Measurements from ENCODE around the gene RUFY3. TPM values are rescaled to one million over a fixed set of nuclear protein-coding genes. Genes with fewer than 3 reads are reported as not detected.
"Not testable (repeated sequence)": the region's sequence is repeated elsewhere in the genome, so short reads cannot be mapped to it uniquely, and the experiment has no call there.

Gene RUFY3
- total RNA-seq, 1 donor = 82.5 TPM

GRCh38 chr4:70687392-70687791 lies 34.4 kb upstream of the RUFY3 start:
- DNase-seq (ENCODE audit: insufficient read length, low spot score, missing footprints) = no peak
- Histone ChIP-seq H3K27me3 (ENCODE audit: insufficient read depth, low read length) (no peaks in the 10 kb centered on the region), H3K4me2 (ENCODE audit: insufficient read depth, low read length) (peak overlapping the region; percentile 94), H3K4me3 (ENCODE audit: insufficient read depth, low read length) (peak overlapping the region; percentile 93), H4K20me1 (ENCODE audit: insufficient read depth, low read length) (peaks cover 12% of the 10 kb centered on the region), H3K9me3 (ENCODE audit: low read depth, low read length) (no peaks in the 10 kb centered on the region), H2AFZ (ENCODE audit: low read length) (peak overlapping the region; percentile 98), H3K4me1 (ENCODE audit: insufficient read depth, low read length) (peaks cover 28% of the 10 kb centered on the region), H3K79me2 (ENCODE audit: insufficient read depth, low read length) (peaks cover 37% of the 10 kb centered on the region), H3K36me3 (ENCODE audit: insufficient read depth, low read length) (peaks cover 6% of the 10 kb centered on the region), H3K27ac (ENCODE audit: low read depth, low read length) (peak overlapping the region; percentile 97)
- no peak for TF ChIP-seq CTCF (IDR thresholded peaks at IDR 0.05; ENCODE audit: extremely low read depth, low read depth, low read length)

- Histone ChIP-seq H3K27ac (ENCODE audit: low read depth, low read length) (peak within 1 kb of the TSS; percentile 97), H3K4me3 (ENCODE audit: insufficient read depth, low read length) (peak within 1 kb of the TSS; percentile 93), H2AFZ (ENCODE audit: low read length) (peak within 1 kb of the TSS; percentile 98), H3K79me2 (ENCODE audit: insufficient read depth, low read length) (peaks cover 39% of the 10 kb centered on the region), H4K20me1 (ENCODE audit: insufficient read depth, low read length) (peaks cover 12% of the 10 kb centered on the region), H3K36me3 (ENCODE audit: insufficient read depth, low read length) (peaks cover 6% of the 10 kb centered on the region), H3K9me3 (ENCODE audit: low read depth, low read length) (no peaks in the 10 kb centered on the region), H3K4me2 (ENCODE audit: insufficient read depth, low read length) (peak within 1 kb of the TSS; percentile 94), H3K27me3 (ENCODE audit: insufficient read depth, low read length) (no peaks in the 10 kb centered on the region), H3K4me1 (ENCODE audit: insufficient read depth, low read length) (peaks cover 28% of the 10 kb centered on the region)
- peak; percentile 100 for TF ChIP-seq CTCF (IDR thresholded peaks at IDR 0.05; ENCODE audit: extremely low read depth, low read depth, low read length)
- peak; percentile 91 for DNase-seq (ENCODE audit: insufficient read length, low spot score, missing footprints)
Observed at GRCh38 chr4:70687821-70688794, 33.7 kb upstream of the RUFY3 start, which contains the start of gene UTP3. Gene UTP3, plus strand, starts transcription at chr4:70688532. Its CDS starts 146 bp downstream, at chr4:70688678.

GRCh38 chr4:70688795-70689231 lies 33.0 kb upstream of the RUFY3 start:
- peak overlapping the region; percentile 93 for H3K4me3 ChIP-seq (ENCODE audit: insufficient read depth, low read length)
- peaks cover 12% of the 10 kb centered on the region for H4K20me1 ChIP-seq (ENCODE audit: insufficient read depth, low read length)
- DNase-seq (ENCODE audit: insufficient read length, low spot score, missing footprints) = peak; percentile 55
- TF ChIP-seq CTCF (IDR thresholded peaks at IDR 0.05; ENCODE audit: extremely low read depth, low read depth, low read length) = no peak
- H3K79me2 ChIP-seq (ENCODE audit: insufficient read depth, low read length) = peaks cover 39% of the 10 kb centered on the region
- H3K27ac ChIP-seq (ENCODE audit: low read depth, low read length) = peak overlapping the region; percentile 97
- peak overlapping the region; percentile 94 for H3K4me2 ChIP-seq (ENCODE audit: insufficient read depth, low read length)
- H3K36me3 ChIP-seq (ENCODE audit: insufficient read depth, low read length) = peaks cover 6% of the 10 kb centered on the region
- no peaks in the 10 kb centered on the region for H3K27me3 ChIP-seq (ENCODE audit: insufficient read depth, low read length)
- H3K4me1 ChIP-seq (ENCODE audit: insufficient read depth, low read length) = peaks cover 28% of the 10 kb centered on the region
- peak overlapping the region; percentile 98 for H2AFZ ChIP-seq (ENCODE audit: low read length)
- H3K9me3 ChIP-seq (ENCODE audit: low read depth, low read length) = no peaks in the 10 kb centered on the region

GRCh38 chr4:70691661-70692060 lies 30.1 kb upstream of the RUFY3 start:
- TF ChIP-seq CTCF (IDR thresholded peaks at IDR 0.05; ENCODE audit: extremely low read depth, low read depth, low read length) = no peak
- DNase-seq (ENCODE audit: insufficient read length, low spot score, missing footprints) = no peak
- Histone ChIP-seq H3K4me1 (ENCODE audit: insufficient read depth, low read length) (peaks cover 28% of the 10 kb centered on the region), H2AFZ (ENCODE audit: low read length) (no peak overlapping the region), H3K27ac (ENCODE audit: low read depth, low read length) (no peak overlapping the region), H3K36me3 (ENCODE audit: insufficient read depth, low read length) (peaks cover 6% of the 10 kb centered on the region), H3K79me2 (ENCODE audit: insufficient read depth, low read length) (peaks cover 39% of the 10 kb centered on the region), H3K4me2 (ENCODE audit: insufficient read depth, low read length) (no peak overlapping the region), H3K27me3 (ENCODE audit: insufficient read depth, low read length) (no peaks in the 10 kb centered on the region), H3K4me3 (ENCODE audit: insufficient read depth, low read length) (no peak overlapping the region), H4K20me1 (ENCODE audit: insufficient read depth, low read length) (peaks cover 12% of the 10 kb centered on the region), H3K9me3 (ENCODE audit: low read depth, low read length) (no peaks in the 10 kb centered on the region)

- not testable (repeated sequence) for H3K4me2 ChIP-seq (ENCODE audit: insufficient read depth, low read length); H3K36me3 ChIP-seq (ENCODE audit: insufficient read depth, low read length); H3K27ac ChIP-seq (ENCODE audit: low read depth, low read length); H3K9me3 ChIP-seq (ENCODE audit: low read depth, low read length); H4K20me1 ChIP-seq (ENCODE audit: insufficient read depth, low read length); H3K4me3 ChIP-seq (ENCODE audit: insufficient read depth, low read length); H2AFZ ChIP-seq (ENCODE audit: low read length); DNase-seq (ENCODE audit: insufficient read length, low spot score, missing footprints); H3K27me3 ChIP-seq (ENCODE audit: insufficient read depth, low read length)
- Histone ChIP-seq H3K79me2 (ENCODE audit: insufficient read depth, low read length) (peaks cover 26% of the 10 kb centered on the region), H3K4me1 (ENCODE audit: insufficient read depth, low read length) (peaks cover 15% of the 10 kb centered on the region)
Observed at GRCh38 chr4:70694633-70695032, 27.1 kb upstream of the RUFY3 start.
